ENCODE data around the gene OR52N4.

- TF ChIP-seq YY1 (IDR thresholded peaks at IDR 0.05; ENCODE audit: insufficient read depth, insufficient read length) (no peak), SUZ12 (IDR thresholded peaks at IDR 0.05; ENCODE audit: extremely low read depth, insufficient read depth, insufficient read length) (no peak)
Measured at GRCh38 chr11:5749836-5750235, 4.2 kb upstream of the OR52N4 start.

Data from NT2/D1 (cell line).